Muscle of leg (tissue), 11 donors: ENCODE results near the gene EMSY. TPM values are rescaled to one million over a fixed set of nuclear protein-coding genes. Genes with fewer than 3 reads are reported as not detected.
A peak's percentile ranks its signal among the peaks of the same experiment; 100 is the strongest.
"Not testable (repeated sequence)": the region's sequence is repeated elsewhere in the genome, so short reads cannot be mapped to it uniquely, and the experiment has no call there.

Source experiments
- DNase-seq: peaks from one replicate; pipeline ENCODE4 v3.0.0; 2013
- H3K27ac ChIP-seq: one replicate; pipeline ENCODE4 v1.5.1; 2013; ENCODE audit warnings: mild to moderate bottlenecking, low read length, control low read depth
- H3K27me3 ChIP-seq: one replicate; pipeline ENCODE4 v1.6.1; 2013; ENCODE audit warnings: low read length; ENCODE audit not compliant: control insufficient read depth, insufficient read depth
- H3K36me3 ChIP-seq: one replicate; pipeline ENCODE4 v1.6.1; 2013; ENCODE audit warnings: low read length; ENCODE audit not compliant: control insufficient read depth, insufficient read depth
- H3K4me1 ChIP-seq: one replicate; pipeline ENCODE4 v1.6.1; 2013; ENCODE audit warnings: low read length; ENCODE audit not compliant: control insufficient read depth, insufficient read depth
- H3K4me3 ChIP-seq: one replicate; pipeline ENCODE4 v1.5.1; 2013; ENCODE audit warnings: low read length, control low read depth
- H3K9me3 ChIP-seq: replicated peaks from 2 replicates; pipeline ENCODE4 v1.6.1; 2013; ENCODE audit warnings: low read depth, low read length; ENCODE audit not compliant: control insufficient read depth
- WGBS: methylation state at CpG from one replicate; pipeline ENCODE4 v1.1.5; 2013; ENCODE audit warnings: missing lambda C conversion rate; ENCODE audit not compliant: insufficient coverage; 5-methylcytosine and 5-hydroxymethylcytosine counted together
- polyA plus RNA-seq, 8 donors: library from polyadenylated mRNA; unstranded; fragments of 120-200 nt; gene quantifications; one replicate each; pipeline versions ENCODE4 v1.2.1 to v1.2.3, GENCODE V29; 2013; ENCODE audit warnings: inconsistent platforms in 1 of 8, low replicate concordance in 1 of 8; ENCODE audit not compliant: insufficient read length in 8 of 8, insufficient read depth in 1 of 8
- total RNA-seq: library from RNA; stranded (reverse); fragments of 120-200 nt; gene quantifications from one replicate; pipeline ENCODE4 v1.2.4, GENCODE V29; 2013

Gene EMSY
- total and polyA plus RNA-seq, 9 donors, result 12.5 to 16.7 (median 13.6) TPM

DNA sequence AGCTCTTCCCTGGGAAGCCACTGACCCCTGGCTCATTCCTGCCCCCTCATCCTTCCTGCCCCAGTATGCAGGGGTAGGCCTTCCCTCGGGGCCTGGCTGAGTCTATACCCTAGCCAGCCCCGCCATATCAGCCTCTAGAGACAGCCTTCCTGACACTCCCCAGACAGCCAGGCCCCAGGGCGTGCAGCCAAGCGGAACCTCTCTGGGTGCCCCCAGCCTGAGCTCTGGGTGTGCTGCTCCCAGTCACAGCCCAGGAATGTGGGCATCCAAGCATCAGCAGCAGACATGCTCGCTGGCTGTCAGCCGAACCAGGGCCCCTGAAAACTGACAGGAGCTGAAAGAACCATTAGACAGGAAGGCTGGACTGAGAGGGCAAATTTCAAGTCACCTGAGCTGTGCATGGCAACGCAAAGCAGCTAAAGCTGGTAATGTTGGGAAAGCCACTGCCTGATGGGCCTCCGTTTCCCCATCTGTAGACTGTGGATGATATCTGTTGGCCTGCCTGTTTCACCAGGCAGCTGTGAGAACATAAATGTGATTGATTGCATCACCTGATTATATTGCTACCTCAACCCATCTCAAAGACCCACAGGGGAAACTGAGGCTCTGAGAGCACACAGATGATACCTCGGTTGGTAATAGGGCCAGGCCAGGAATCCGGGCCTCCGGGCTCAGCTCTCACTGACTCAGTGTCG is 132.6 kb downstream of the EMSY start:
- Histone ChIP-seq H3K27ac (peak overlapping the region; percentile 81), H3K27me3 (no peaks in the 10 kb centered on the region), H3K9me3 (no peaks in the 10 kb centered on the region), H3K4me3 (no peak overlapping the region), H3K36me3 (no peaks in the 10 kb centered on the region), H3K4me1 (peaks cover 30% of the 10 kb centered on the region)
- WGBS, result 86% methylated on average over 10 of the region's 12 CpGs
- DNase-seq, result no peak

GRCh38 chr11:76577921-76578653 is 133.3 kb downstream of the EMSY start:
- Histone ChIP-seq H3K9me3 (no peaks in the 10 kb centered on the region), H3K27me3 (no peaks in the 10 kb centered on the region), H3K36me3 (no peaks in the 10 kb centered on the region), H3K27ac (peak overlapping the region; percentile 81), H3K4me3 (no peak overlapping the region), H3K4me1 (peaks cover 30% of the 10 kb centered on the region)
- DNase-seq, result no peak
- WGBS, result 83% methylated on average over 6 of the region's 11 CpGs

DNA sequence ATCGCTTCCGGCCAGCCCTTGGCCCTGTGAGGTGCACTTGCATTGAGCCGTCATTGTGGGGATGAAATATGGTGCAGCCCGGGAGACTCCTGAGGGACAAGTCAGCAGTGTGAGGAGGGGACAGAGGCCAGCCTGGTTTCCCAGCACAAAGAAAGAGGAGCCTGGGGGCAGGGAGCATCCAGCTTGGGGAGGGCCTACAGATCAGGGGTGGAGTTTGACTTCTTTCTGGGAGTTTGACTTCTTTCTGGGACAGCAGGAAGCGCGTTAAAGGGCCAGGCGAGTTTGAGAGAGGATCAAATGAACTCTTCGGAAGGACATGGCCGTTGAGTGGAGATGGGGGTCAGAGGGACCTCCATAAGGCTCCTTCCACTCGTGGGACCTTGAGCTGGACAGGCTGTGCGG is 133.8 kb downstream of the EMSY start:
- 62% methylated on average over 7 of the region's 11 CpGs for WGBS
- Histone ChIP-seq H3K9me3 (no peaks in the 10 kb centered on the region), H3K4me3 (no peak overlapping the region), H3K36me3 (no peaks in the 10 kb centered on the region), H3K27ac (peak overlapping the region; percentile 81), H3K4me1 (peaks cover 30% of the 10 kb centered on the region), H3K27me3 (no peaks in the 10 kb centered on the region)
- peak; percentile 82 for DNase-seq

GRCh38 chr11:76579056-76579751 is 134.4 kb downstream of the EMSY start:
- Histone ChIP-seq H3K9me3 (no peaks in the 10 kb centered on the region), H3K4me1 (peaks cover 30% of the 10 kb centered on the region), H3K36me3 (no peaks in the 10 kb centered on the region), H3K27me3 (no peaks in the 10 kb centered on the region), H3K27ac (peak overlapping the region; percentile 81), H3K4me3 (no peak overlapping the region)
- 50% methylated on average over 9 of the region's 18 CpGs for WGBS
- peak; percentile 75 for DNase-seq

GRCh38 chr11:76579752-76580151 is 134.9 kb downstream of the EMSY start:
- H3K27me3 ChIP-seq, result no peaks in the 10 kb centered on the region
- no peak for DNase-seq
- H3K9me3 ChIP-seq, result no peaks in the 10 kb centered on the region
- peak overlapping the region; percentile 81 for H3K27ac ChIP-seq
- peaks cover 30% of the 10 kb centered on the region for H3K4me1 ChIP-seq
- 86% methylated on average over 5 of the region's 5 CpGs for WGBS
- no peak overlapping the region for H3K4me3 ChIP-seq
- H3K36me3 ChIP-seq, result no peaks in the 10 kb centered on the region

- not testable (repeated sequence) for DNase-seq, H3K36me3 ChIP-seq
- WGBS, result 96% methylated on average over 20 of the region's 31 CpGs
These were observed 137.7 kb downstream of the EMSY start for GRCh38 chr11:76582471-76582870.

GRCh38 chr11:76587820-76588454 is 143.1 kb downstream of the EMSY start:
- Histone ChIP-seq H3K27me3 (no peaks in the 10 kb centered on the region), H3K4me3 (no peak overlapping the region), H3K4me1 (peaks cover 19% of the 10 kb centered on the region), H3K27ac (peak overlapping the region; percentile 90), H3K36me3 (no peaks in the 10 kb centered on the region), H3K9me3 (peaks cover 2% of the 10 kb centered on the region)
- DNase-seq, result no peak
- WGBS, result no CpG with 5 or more reads among the region's 5 CpGs

More at GRCh38 chr11:76582471-76582870, 137.7 kb downstream of the EMSY start:
- H3K4me3 ChIP-seq, H3K27me3 ChIP-seq, H3K9me3 ChIP-seq, H3K27ac ChIP-seq: not testable (repeated sequence)
- H3K4me1 ChIP-seq, result peaks cover 24% of the 10 kb centered on the region

DNA sequence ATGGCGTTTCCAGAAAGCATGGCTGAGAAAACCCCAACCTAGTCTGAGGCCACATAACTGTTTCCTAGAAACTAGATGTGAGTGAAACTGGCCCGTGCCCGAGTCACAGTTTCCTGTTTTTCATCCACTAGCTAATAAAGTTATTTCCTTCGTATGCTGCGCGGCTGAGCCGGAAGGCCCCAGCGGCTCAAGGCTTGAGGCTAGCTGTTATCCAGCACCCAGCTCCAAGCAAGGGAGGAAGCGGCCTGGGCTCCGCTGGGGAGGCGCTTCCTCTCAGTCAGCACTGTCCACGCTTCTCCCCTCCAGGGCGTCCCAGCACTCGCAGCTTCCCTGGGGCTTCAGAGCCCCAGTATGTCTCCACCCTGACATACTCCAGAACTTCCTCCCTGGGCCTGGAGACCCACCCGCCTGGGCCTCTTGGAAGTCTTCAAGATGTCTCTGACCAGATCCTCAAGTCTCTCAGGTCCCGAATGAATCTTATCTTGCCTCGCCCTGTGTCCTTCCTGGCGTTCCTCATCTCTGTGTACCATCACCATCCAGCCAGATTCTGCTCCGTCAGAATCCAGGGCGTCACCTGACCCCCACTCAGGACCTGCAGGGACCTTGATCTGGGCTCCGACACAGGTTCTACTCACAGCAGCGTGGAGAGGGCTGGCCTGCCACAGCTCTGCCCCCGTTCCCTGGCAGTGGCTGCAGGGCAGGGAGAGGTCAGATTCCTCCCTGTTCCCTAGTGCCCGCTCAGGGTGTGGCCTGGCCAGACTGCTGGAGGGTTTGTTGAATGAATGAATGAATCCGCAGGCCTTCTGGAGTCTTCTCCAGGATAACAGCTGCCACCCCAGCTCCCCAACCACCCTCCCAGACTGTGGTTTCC is 143.9 kb downstream of the EMSY start:
- Histone ChIP-seq H3K9me3 (peaks cover 2% of the 10 kb centered on the region), H3K4me1 (peaks cover 19% of the 10 kb centered on the region), H3K36me3 (no peaks in the 10 kb centered on the region), H3K27ac (peak overlapping the region; percentile 90), H3K4me3 (no peak overlapping the region), H3K27me3 (no peaks in the 10 kb centered on the region)
- peak; percentile 88 for DNase-seq
- 55% methylated on average over 21 of the region's 25 CpGs for WGBS

DNA sequence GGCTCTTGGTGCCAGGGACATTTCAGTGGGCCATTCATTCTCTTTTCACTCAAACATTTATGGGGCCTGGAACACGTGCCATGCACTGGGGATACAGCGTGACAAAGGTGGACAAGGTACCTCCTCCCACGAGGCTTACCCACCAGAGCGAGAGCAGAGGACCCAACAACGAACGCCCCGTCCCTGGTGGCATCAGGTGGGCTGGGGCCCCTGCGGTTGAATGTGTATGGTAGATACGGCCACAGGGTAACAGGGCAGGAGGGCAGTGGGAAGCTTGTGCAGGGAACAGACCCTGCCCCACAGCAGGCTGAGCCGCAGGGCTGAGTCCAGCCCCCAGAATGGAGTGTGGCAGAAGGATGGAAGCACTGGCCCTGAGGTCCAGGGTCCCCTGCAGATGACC is 144.7 kb downstream of the EMSY start:
- Histone ChIP-seq H3K4me3 (no peak overlapping the region), H3K9me3 (peaks cover 2% of the 10 kb centered on the region), H3K27ac (no peak overlapping the region), H3K27me3 (no peaks in the 10 kb centered on the region), H3K36me3 (no peaks in the 10 kb centered on the region), H3K4me1 (peaks cover 19% of the 10 kb centered on the region)
- 91% methylated on average over 9 of the region's 10 CpGs for WGBS
- no peak for DNase-seq
